Thoracic aorta (tissue), 2 donors: Measurements from ENCODE around the gene SSBP4. TPM values are rescaled to one million over a fixed set of nuclear protein-coding genes. Genes with fewer than 3 reads are reported as not detected.

Source experiments
- ATAC-seq: fragments of 150-250 bp; one replicate; pipeline ENCODE4 v1.8.0; 2017; ENCODE audit warnings: low read depth; ENCODE audit not compliant: insufficient number of reproducible peaks, low FRiP score
- DNase-seq: peaks from one replicate; pipeline ENCODE4 v3.0.0-alpha.2; 2020; ENCODE audit warnings: low spot score
- H3K27ac ChIP-seq, 2 donors: fragments of 200-600 bp; sonication (generic); 1 replicate in 1 of 2; 2 replicates in 1 of 2; pipeline ENCODE4 v1.5.1; 2016; ENCODE audit warnings: mild to moderate bottlenecking in 2 of 2, moderate library complexity in 2 of 2
- H3K27me3 ChIP-seq: fragments of 200-600 bp; sonication (generic); replicated peaks from 2 replicates; pipeline ENCODE4 v1.6.0; 2016; ENCODE audit warnings: mild to moderate bottlenecking; ENCODE audit not compliant: insufficient read depth
- H3K36me3 ChIP-seq: fragments of 200-600 bp; sonication (generic); one replicate; pipeline ENCODE4 v1.5.1; 2016
- H3K4me1 ChIP-seq, 2 donors: fragments of 200-600 bp; sonication (generic); 1 replicate in 1 of 2; 2 replicates in 1 of 2; pipeline versions ENCODE4 v1.5.1 to v1.6.0; 2016; ENCODE audit warnings: low read depth in 2 of 2, mild to moderate bottlenecking in 1 of 2; ENCODE audit not compliant: control insufficient read depth in 1 of 2
- H3K4me3 ChIP-seq: fragments of 200-600 bp; sonication (generic); 2 replicates; pipeline ENCODE4 v1.5.1; 2016; ENCODE audit warnings: mild to moderate bottlenecking
- H3K9me3 ChIP-seq: fragments of 200-600 bp; sonication (generic); 2 replicates; pipeline ENCODE4 v1.5.1; 2016
- CTCF ChIP-seq: fragments of 200-600 bp; sonication (generic); IDR thresholded peaks from one replicate; pipeline ENCODE4 v1.5.1; 2019; ENCODE audit warnings: antibody characterized with exemption
- total RNA-seq, 2 donors: library from RNA; depleted of rRNA; stranded (reverse); fragments of >200 nt; gene quantifications; one replicate each; pipeline versions ENCODE4 v1.1.0 to v1.2.3, GENCODE V29; 2016

SSBP4 gene
- total RNA-seq, 2 donors from 2014 or later = 87.7 to 94.9 TPM

GRCh38 chr19:18464646-18465045 lies 45.4 kb downstream of the SSBP4 start:
- Histone ChIP-seq H3K27me3 (no peaks in the 10 kb centered on the region), H3K9me3 (no peaks in the 10 kb centered on the region), H3K36me3 (peaks cover 8% of the 10 kb centered on the region), H3K4me1 (peaks cover 25 to 68% of the 10 kb centered on the region in 2 donors), H3K27ac (peak overlapping the region; percentile 74 to 87), H3K4me3 (no peak overlapping the region)
- peak; percentile 47 for ATAC-seq
- peak; percentile 61 for DNase-seq
- TF ChIP-seq CTCF = no peak

GRCh38 chr19:18465214-18465963 lies 46.2 kb downstream of the SSBP4 start:
- H3K9me3 ChIP-seq = no peaks in the 10 kb centered on the region
- peaks cover 9% of the 10 kb centered on the region for H3K36me3 ChIP-seq
- TF ChIP-seq CTCF = no peak
- H3K27me3 ChIP-seq = no peaks in the 10 kb centered on the region
- H3K4me3 ChIP-seq = no peak overlapping the region
- DNase-seq (no peak), ATAC-seq (no peak)
- peak overlapping the region; percentile 74 to 87 for H3K27ac ChIP-seq
- H3K4me1 ChIP-seq = peaks cover 21 to 70% of the 10 kb centered on the region in 2 donors

- Histone ChIP-seq H3K27ac (peak overlapping the region; percentile 1 to 5), H3K27me3 (no peaks in the 10 kb centered on the region), H3K36me3 (peaks cover 12% of the 10 kb centered on the region), H3K4me1 (peaks cover 15 to 68% of the 10 kb centered on the region in 2 donors), H3K9me3 (no peaks in the 10 kb centered on the region), H3K4me3 (no peak overlapping the region)
- no peak for TF ChIP-seq CTCF
- ATAC-seq (no peak), DNase-seq (no peak)
These were observed 46.8 kb downstream of the SSBP4 start for GRCh38 chr19:18465964-18466339.

- Histone ChIP-seq H3K27me3 (no peaks in the 10 kb centered on the region), H3K36me3 (peaks cover 13% of the 10 kb centered on the region), H3K9me3 (no peaks in the 10 kb centered on the region), H3K4me3 (no peak overlapping the region), H3K27ac (peak overlapping the region; percentile 1 to 5), H3K4me1 (peaks cover 15 to 64% of the 10 kb centered on the region in 2 donors)
- ATAC-seq (no peak), DNase-seq (no peak)
- TF ChIP-seq CTCF = no peak
These were observed 47.2 kb downstream of the SSBP4 start for GRCh38 chr19:18466354-18466753.

- no peaks in the 10 kb centered on the region for H3K27me3 ChIP-seq
- ATAC-seq (no peak), DNase-seq (no peak)
- H3K27ac ChIP-seq = no peak overlapping the region
- no peaks in the 10 kb centered on the region for H3K9me3 ChIP-seq
- TF ChIP-seq CTCF = no peak
- peaks cover 17% of the 10 kb centered on the region for H3K36me3 ChIP-seq
- no peak overlapping the region for H3K4me3 ChIP-seq
- peaks cover 15 to 58% of the 10 kb centered on the region in 2 donors for H3K4me1 ChIP-seq
These were observed 48.8 kb downstream of the SSBP4 start for GRCh38 chr19:18467978-18468377.
